Mucosa of descending colon (tissue), 3 donors: Measurements from ENCODE around the gene ZNF672. TPM values are rescaled to one million over a fixed set of nuclear protein-coding genes. Genes with fewer than 3 reads are reported as not detected.

Experiments
- ATAC-seq: fragments of 200-7000 bp; cut with Tn5 transposase; one replicate; pipeline ENCODE4 v1.9.1; 2020; ENCODE audit warnings: mild to moderate bottlenecking, moderate library complexity
- DNase-seq, 3 donors: peaks; one replicate each; pipeline ENCODE4 v3.0.0-alpha.2; 2020
- H3K36me3 ChIP-seq: fragments of 200-600 bp; one replicate; pipeline ENCODE4 v1.8.0; 2021; ENCODE audit warnings: low read depth, mild to moderate bottlenecking
- H3K4me1 ChIP-seq: fragments of 200-600 bp; one replicate; pipeline ENCODE4 v1.8.0; 2021; ENCODE audit warnings: low read depth, mild to moderate bottlenecking
- H3K4me3 ChIP-seq: fragments of 200-600 bp; one replicate; pipeline ENCODE4 v1.8.0; 2021; ENCODE audit warnings: mild to moderate bottlenecking
- H3K9me3 ChIP-seq: fragments of 200-600 bp; one replicate; pipeline ENCODE4 v1.8.0; 2021; ENCODE audit warnings: mild to moderate bottlenecking
- intact Hi-C, 2 donors: fragments of 100-400 bp; cut with DNase I in 1 of 2; cut with micrococcal nuclease in 1 of 2; formaldehyde crosslinking; loops; one replicate each; pipeline versions ENCODE4 v1.11.0 to v1.11.1; 2022; cut with DNase I, micrococcal nuclease
- total RNA-seq, 3 donors: library from RNA; stranded (reverse); fragmentation: NEBNext Ultra II Directional in 2 of 3; extraction: Animal tissue kit (Norgen Biotek cat#: 25700) in 2 of 3; gene quantifications; one replicate each; pipeline versions ENCODE4 v1.2.1 to v1.2.4, GENCODE V29; 2021 to 2023
- TF ChIP-seq, protein P1 (sequence below): fragments of 200-600 bp; IDR thresholded peaks from one replicate; pipeline ENCODE4 v1.8.0; 2022; ENCODE audit warnings: antibody characterized with exemption, mild to moderate bottlenecking
- donor health status: DM: no; HTN: no; CAD: no; lungs with moderate emphysema.
- donor health status: DM: no; HTN: no; CAD: no.
- donor health status: DM: no; HTN: yes; CAD: no.

Gene ZNF672
- total RNA-seq, 3 donors from 2014 or later = 29.6 to 38.8 (median 38.3) TPM

DNA sequence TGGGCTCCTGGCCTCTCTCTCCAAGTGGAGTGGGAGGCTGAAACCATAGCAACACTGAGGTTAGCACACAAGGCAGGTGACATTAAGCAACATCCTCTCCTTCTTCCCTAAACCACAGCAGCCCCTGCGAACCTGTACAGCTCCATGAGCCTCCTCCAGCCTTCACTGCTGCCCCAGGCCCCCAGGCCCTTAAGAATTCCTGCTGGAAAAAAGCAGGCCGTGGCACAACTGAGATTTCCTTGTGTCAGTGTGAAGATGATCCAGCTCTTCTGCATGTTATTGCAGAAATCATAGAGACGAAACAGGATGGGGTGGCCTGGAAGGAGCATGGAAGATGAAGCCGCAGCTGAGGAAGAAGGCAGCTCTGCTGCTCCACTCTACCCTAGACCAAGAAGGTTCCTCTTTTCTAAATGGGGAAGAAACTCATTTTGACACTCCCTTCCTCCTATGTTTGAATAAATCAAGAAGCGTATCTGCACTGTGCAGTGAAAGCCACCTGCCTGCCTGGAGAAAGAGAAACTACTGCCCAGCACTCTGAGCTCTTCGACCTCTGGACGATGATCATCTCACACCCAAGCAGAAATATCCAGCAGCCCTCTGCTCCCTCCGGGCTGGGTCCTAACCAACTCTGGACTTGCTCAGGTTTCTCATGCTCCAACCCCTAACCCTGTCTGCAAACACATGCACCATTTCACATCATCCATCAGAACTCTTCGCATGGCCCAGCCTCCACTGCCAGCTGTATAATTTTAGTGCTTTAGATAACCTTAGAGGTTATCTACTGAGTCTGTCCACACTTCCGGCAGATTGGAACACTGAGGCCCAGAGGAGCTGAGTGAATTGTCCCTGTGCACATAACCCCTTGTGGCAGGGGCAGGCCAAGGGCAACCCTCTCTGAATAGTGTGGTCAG lies 33.0 kb upstream of the ZNF672 start:
- peak; percentile 70 for ATAC-seq
- intact Hi-C loops = no loop called here

DNA sequence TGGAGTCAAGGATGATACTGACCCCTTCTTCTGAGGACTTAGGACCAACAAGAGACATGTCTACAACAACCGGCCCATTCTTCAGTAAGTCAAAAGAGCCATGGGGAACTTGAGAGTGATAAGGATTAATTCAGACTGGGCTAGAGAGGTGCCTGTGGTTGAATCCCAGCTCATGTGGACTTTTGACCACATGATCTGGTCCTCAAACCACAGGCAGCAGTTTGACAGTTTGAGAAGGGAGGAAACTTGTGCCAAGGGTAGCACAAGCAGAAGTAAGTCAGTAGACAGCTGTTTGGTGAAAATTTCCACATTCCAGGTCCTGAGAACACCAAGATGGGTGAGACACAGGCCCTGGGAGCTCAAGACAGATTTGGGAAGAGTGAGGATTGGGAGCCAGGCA lies 32.1 kb upstream of the ZNF672 start:
- H3K4me3 ChIP-seq = no peak overlapping the region
- peaks cover 31% of the 10 kb centered on the region for H3K4me1 ChIP-seq
- no peaks in the 10 kb centered on the region for H3K9me3 ChIP-seq
- H3K36me3 ChIP-seq = no peaks in the 10 kb centered on the region
- TF ChIP-seq, protein P1, sequence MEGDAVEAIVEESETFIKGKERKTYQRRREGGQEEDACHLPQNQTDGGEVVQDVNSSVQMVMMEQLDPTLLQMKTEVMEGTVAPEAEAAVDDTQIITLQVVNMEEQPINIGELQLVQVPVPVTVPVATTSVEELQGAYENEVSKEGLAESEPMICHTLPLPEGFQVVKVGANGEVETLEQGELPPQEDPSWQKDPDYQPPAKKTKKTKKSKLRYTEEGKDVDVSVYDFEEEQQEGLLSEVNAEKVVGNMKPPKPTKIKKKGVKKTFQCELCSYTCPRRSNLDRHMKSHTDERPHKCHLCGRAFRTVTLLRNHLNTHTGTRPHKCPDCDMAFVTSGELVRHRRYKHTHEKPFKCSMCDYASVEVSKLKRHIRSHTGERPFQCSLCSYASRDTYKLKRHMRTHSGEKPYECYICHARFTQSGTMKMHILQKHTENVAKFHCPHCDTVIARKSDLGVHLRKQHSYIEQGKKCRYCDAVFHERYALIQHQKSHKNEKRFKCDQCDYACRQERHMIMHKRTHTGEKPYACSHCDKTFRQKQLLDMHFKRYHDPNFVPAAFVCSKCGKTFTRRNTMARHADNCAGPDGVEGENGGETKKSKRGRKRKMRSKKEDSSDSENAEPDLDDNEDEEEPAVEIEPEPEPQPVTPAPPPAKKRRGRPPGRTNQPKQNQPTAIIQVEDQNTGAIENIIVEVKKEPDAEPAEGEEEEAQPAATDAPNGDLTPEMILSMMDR = no peak
- intact Hi-C loops = loop anchor here in 1 of 2 donors (2.0 kb wide), 1 partner anchor 109 kb away; no protein-coding TSS in a partner anchor
- ATAC-seq (no peak), DNase-seq (peak in 1 of 3 donors; percentile 21)

More for the DNA sequence above, 33.0 kb upstream of the ZNF672 start:
- TF ChIP-seq, protein P1 = no peak
- no peaks in the 10 kb centered on the region for H3K36me3 ChIP-seq
- peak in 2 of 3 donors; percentile 40 to 55 for DNase-seq
- peaks cover 31% of the 10 kb centered on the region for H3K4me1 ChIP-seq
- no peaks in the 10 kb centered on the region for H3K9me3 ChIP-seq
- H3K4me3 ChIP-seq = no peak overlapping the region

DNA sequence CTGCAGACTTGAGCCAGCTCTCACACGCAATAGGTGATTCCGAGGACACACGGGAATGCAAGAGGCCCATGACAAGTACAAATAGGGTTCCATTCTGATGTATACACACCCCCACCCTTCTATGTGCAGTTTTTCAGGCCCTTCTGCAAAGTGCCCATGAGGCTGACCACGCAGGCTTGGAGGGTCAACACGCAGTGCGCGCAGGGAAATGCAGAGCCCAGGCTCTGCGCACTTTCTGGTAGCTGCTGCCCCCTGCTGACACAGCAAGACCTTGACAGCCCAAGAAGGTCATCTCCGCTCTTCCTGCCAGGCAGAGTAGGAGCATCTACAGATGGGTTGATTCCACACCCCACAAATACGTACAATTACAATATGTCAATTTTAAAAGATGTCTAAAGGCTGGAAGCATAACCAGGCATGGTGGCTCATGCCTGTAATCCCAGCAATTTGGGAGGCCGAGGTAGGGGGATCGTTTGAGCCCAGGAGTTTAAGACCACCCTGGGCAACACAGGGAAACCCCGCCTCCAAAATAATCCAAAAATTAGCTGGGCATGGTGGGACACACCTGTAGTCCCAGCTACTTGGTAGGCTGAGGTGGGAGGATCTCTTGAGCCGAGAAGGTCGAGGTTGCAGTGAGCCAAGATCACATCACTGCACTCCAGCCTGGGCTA lies 30.8 kb upstream of the ZNF672 start:
- DNase-seq (peak; percentile 69 to 82 (median 70)), ATAC-seq (peak; percentile 67)
- intact Hi-C loops = loop anchor here in 1 of 2 donors (2.0 kb wide), 1 partner anchor 110 kb away; no protein-coding TSS in a partner anchor

DNA sequence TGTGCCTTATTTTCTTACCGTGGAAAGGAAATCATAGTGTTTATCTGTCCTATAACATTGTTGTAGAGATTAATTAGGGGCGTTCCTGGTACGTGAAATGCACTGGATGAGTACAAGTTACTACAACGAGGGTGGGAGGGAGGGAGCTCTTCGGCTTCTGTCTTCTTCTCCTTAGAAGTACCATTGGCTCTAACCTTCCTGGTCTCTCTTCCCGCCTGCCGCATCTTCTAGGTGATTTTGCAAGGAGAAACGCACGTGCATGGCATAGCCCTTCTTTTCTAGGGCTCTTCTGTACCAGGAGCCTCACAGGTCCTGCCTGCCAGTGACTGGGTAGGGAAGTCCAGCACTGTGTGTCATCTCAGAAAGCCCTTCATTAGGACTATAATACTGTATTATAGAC lies 29.1 kb upstream of the ZNF672 start:
- Histone ChIP-seq H3K36me3 (no peaks in the 10 kb centered on the region), H3K4me3 (no peak overlapping the region), H3K9me3 (no peaks in the 10 kb centered on the region), H3K4me1 (peaks cover 30% of the 10 kb centered on the region)
- no peak for ATAC-seq
- peak in 1 of 3 donors; percentile 14 for DNase-seq
- intact Hi-C loops = no loop called here
- TF ChIP-seq, protein P1 = no peak

More for the DNA sequence above, 30.8 kb upstream of the ZNF672 start:
- Histone ChIP-seq H3K4me3 (no peak overlapping the region), H3K9me3 (no peaks in the 10 kb centered on the region), H3K4me1 (peaks cover 31% of the 10 kb centered on the region), H3K36me3 (no peaks in the 10 kb centered on the region)
- TF ChIP-seq, protein P1 = peak; percentile 57

DNA sequence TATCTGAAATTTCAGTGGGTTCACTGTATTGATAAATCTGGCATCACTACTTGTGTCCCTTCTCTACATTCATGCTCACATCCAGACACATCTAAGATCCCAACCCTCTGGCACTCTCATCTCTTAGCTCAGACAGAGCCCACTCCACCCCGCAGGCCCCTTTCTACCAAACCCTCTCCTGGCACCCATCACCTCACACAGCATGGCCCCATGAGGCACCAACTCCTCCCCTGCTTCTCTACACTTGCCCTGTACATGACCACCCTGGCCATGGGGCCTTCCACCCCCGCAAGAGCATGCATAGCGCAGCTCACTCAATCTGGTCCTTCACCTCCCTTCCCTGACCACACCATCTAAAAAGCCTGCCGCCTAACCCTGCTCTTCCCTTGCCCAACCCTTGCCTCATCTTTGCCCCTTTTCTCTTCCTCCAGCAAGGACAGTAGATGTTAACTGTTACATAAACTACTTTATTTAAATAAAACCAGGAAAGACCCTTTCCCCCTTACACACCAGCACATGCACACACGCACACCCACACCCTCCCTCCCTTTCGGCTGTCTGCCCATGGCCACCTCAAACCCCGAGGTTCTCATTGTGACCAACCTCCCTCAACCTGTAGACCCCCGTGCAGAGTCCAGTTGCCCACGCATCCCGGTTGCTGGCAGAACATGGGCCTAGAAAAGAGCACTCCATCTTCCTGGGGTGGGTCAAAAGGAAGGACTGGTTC lies 27.9 kb upstream of the ZNF672 start:
- ATAC-seq = no peak

More for the DNA sequence above, 27.9 kb upstream of the ZNF672 start:
- intact Hi-C loops = no loop called here
- TF ChIP-seq, protein P1 = no peak
- no peak overlapping the region for H3K4me3 ChIP-seq
- H3K9me3 ChIP-seq = no peaks in the 10 kb centered on the region
- H3K4me1 ChIP-seq = peaks cover 17% of the 10 kb centered on the region
- peaks cover 11% of the 10 kb centered on the region for H3K36me3 ChIP-seq
- DNase-seq = no peak
